Suprapubic skin (tissue), 4 donors: ENCODE results near the gene MYL4.

ENCODE experiments used
- POLR2A ChIP-seq, 2 donors: fragments of 450-650 bp; IDR thresholded peaks; one replicate each; pipeline ENCODE4 v1.6.1; 2017; ENCODE audit warnings: antibody characterized with exemption in 2 of 2, mild to moderate bottlenecking in 2 of 2, moderate library complexity in 2 of 2
- POLR2AphosphoS5 ChIP-seq, 3 donors: sonication (generic); formaldehyde crosslinking; IDR thresholded peaks; one replicate each; pipeline ENCODE4 v1.6.1; 2017; ENCODE audit warnings: antibody characterized with exemption in 3 of 3
- TF ChIP-seq, protein P1 (sequence below), 2 donors: fragments of 200-600 bp in 1 of 2; fragments of 450-650 bp in 1 of 2; sonication (generic) in 1 of 2; IDR thresholded peaks; one replicate each; pipeline ENCODE4 v1.5.1; 2016 to 2019; ENCODE audit warnings: antibody characterized with exemption in 2 of 2, mild to moderate bottlenecking in 1 of 2, moderate library complexity in 1 of 2

- TF ChIP-seq POLR2A (IDR thresholded peaks at IDR 0.05) (no peak), POLR2AphosphoS5 (IDR thresholded peaks at IDR 0.05) (no peak)
- TF ChIP-seq, protein P1, sequence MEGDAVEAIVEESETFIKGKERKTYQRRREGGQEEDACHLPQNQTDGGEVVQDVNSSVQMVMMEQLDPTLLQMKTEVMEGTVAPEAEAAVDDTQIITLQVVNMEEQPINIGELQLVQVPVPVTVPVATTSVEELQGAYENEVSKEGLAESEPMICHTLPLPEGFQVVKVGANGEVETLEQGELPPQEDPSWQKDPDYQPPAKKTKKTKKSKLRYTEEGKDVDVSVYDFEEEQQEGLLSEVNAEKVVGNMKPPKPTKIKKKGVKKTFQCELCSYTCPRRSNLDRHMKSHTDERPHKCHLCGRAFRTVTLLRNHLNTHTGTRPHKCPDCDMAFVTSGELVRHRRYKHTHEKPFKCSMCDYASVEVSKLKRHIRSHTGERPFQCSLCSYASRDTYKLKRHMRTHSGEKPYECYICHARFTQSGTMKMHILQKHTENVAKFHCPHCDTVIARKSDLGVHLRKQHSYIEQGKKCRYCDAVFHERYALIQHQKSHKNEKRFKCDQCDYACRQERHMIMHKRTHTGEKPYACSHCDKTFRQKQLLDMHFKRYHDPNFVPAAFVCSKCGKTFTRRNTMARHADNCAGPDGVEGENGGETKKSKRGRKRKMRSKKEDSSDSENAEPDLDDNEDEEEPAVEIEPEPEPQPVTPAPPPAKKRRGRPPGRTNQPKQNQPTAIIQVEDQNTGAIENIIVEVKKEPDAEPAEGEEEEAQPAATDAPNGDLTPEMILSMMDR (IDR thresholded peaks at IDR 0.05) = no peak
Measured at GRCh38 chr17:47212458-47212857, 3.3 kb downstream of the MYL4 start.
